Measurements from ENCODE around the gene TBX21.

Gene TBX21

DNA sequence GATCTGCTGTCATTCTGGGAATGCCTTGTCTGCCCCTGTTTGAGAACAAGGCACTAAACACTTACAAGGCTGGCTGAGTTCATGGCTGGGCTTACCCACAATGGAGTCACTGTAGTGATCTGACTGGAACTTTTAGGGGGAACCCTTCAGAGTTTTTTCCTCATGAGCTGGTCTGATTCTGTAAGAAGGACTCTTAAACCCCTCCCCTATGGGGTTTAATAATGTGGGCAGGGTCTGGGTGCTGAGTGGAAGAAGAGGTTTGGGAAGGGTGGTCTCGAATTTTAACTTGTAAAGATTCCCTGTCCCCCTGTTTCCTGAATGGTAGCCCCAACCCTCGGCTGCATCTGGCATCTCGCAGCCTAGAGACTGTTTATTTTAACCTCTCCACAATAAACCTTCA lies 58.0 kb downstream of the TBX21 start:
- Histone ChIP-seq H3K27ac (replicated peaks; ENCODE audit: low read length) (no peak overlapping the region), H3K18ac (ENCODE audit: low read length) (no peak overlapping the region), H2BK12ac (ENCODE audit: low read length) (no peak overlapping the region), H3K23ac (ENCODE audit: low read depth, low read length, poor library complexity) (no peak overlapping the region), H3K4me2 (ENCODE audit: insufficient read depth, low read length, poor library complexity, severe bottlenecking) (no peak overlapping the region), H3K4me3 (ENCODE audit: low read length in 2 of 2) (no peak overlapping the region), H2BK15ac (ENCODE audit: low read length) (no peak overlapping the region), H3K36me3 (replicated peaks in 1 of 2; ENCODE audit: control insufficient read depth in 2 of 2, insufficient read depth in 2 of 2, low read length in 2 of 2) (no peaks in the 10 kb centered on the region), H3K9ac (ENCODE audit: low read depth, low read length, poor library complexity) (no peak overlapping the region), H3K4ac (ENCODE audit: low read length) (no peak overlapping the region), H4K8ac (ENCODE audit: low read depth, low read length) (no peak overlapping the region), H3K27me3 (ENCODE audit: control insufficient read depth in 3 of 3, insufficient read depth in 3 of 3, low read depth in 1 of 3, low read length in 3 of 3) (peaks cover 4 to 73% (median 22%) of the 10 kb centered on the region in 3 experiments), H2AFZ (ENCODE audit: low read length) (no peak overlapping the region), H3K9me3 (replicated peaks in 1 of 2; ENCODE audit: control insufficient read depth in 2 of 2, insufficient read depth in 1 of 2, low read depth in 1 of 2, low read length in 2 of 2) (no peaks in the 10 kb centered on the region), H2BK5ac (ENCODE audit: low read length) (no peak overlapping the region), H3K4me1 (ENCODE audit: control insufficient read depth in 2 of 2, insufficient read depth in 1 of 2, low read depth in 1 of 2, low read length in 2 of 2) (peaks cover 0 to 3% of the 10 kb centered on the region in 2 donors), H3K14ac (ENCODE audit: low read length) (no peak overlapping the region), H2AK5ac (ENCODE audit: low read depth, low read length) (no peak overlapping the region), H2BK120ac (ENCODE audit: low read depth, low read length) (no peak overlapping the region), H3K79me1 (ENCODE audit: low read depth, low read length) (no peaks in the 10 kb centered on the region), H4K91ac (ENCODE audit: low read depth, low read length, poor library complexity) (no peak overlapping the region)
- no peak for DNase-seq (ENCODE audit: low spot score)
- no CpG with 5 or more reads among the region's 3 CpGs for WGBS, 2 donors (ENCODE audit: extremely low coverage in 2 of 2, insufficient read length in 2 of 2, insufficient replicate concordance in 1 of 2)

GRCh38 chr17:47792457-47792856 lies 59.4 kb downstream of the TBX21 start:
- H3K36me3 ChIP-seq (replicated peaks in 1 of 2; ENCODE audit: control insufficient read depth in 2 of 2, insufficient read depth in 2 of 2, low read length in 2 of 2) = no peaks in the 10 kb centered on the region
- H3K4me1 ChIP-seq (ENCODE audit: control insufficient read depth in 2 of 2, insufficient read depth in 1 of 2, low read depth in 1 of 2, low read length in 2 of 2) = peaks cover 0 to 3% of the 10 kb centered on the region in 2 donors
- H4K8ac ChIP-seq (ENCODE audit: low read depth, low read length) = no peak overlapping the region
- peaks cover 4 to 70% (median 22%) of the 10 kb centered on the region in 3 experiments for H3K27me3 ChIP-seq (ENCODE audit: control insufficient read depth in 3 of 3, insufficient read depth in 3 of 3, low read depth in 1 of 3, low read length in 3 of 3)
- no peak overlapping the region for H3K9ac ChIP-seq (ENCODE audit: low read depth, low read length, poor library complexity)
- no peaks in the 10 kb centered on the region for H3K79me1 ChIP-seq (ENCODE audit: low read depth, low read length)
- H3K9me3 ChIP-seq (replicated peaks in 1 of 2; ENCODE audit: control insufficient read depth in 2 of 2, insufficient read depth in 1 of 2, low read depth in 1 of 2, low read length in 2 of 2) = no peaks in the 10 kb centered on the region
- H3K4me2 ChIP-seq (ENCODE audit: insufficient read depth, low read length, poor library complexity, severe bottlenecking) = no peak overlapping the region
- no peak overlapping the region for H4K91ac ChIP-seq (ENCODE audit: low read depth, low read length, poor library complexity)
- no peak overlapping the region for H2BK120ac ChIP-seq (ENCODE audit: low read depth, low read length)
- no peak overlapping the region for H2BK12ac ChIP-seq (ENCODE audit: low read length)
- WGBS, 2 donors (ENCODE audit: extremely low coverage in 2 of 2, insufficient read length in 2 of 2, insufficient replicate concordance in 1 of 2) = no CpG with 5 or more reads among the region's 1 CpG
- no peak overlapping the region for H2BK15ac ChIP-seq (ENCODE audit: low read length)
- H3K4ac ChIP-seq (ENCODE audit: low read length) = no peak overlapping the region
- no peak overlapping the region for H2AFZ ChIP-seq (ENCODE audit: low read length)
- no peak overlapping the region for H2AK5ac ChIP-seq (ENCODE audit: low read depth, low read length)
- DNase-seq (ENCODE audit: low spot score) = no peak
- H3K23ac ChIP-seq (ENCODE audit: low read depth, low read length, poor library complexity) = no peak overlapping the region
- no peak overlapping the region for H3K14ac ChIP-seq (ENCODE audit: low read length)
- no peak overlapping the region for H3K18ac ChIP-seq (ENCODE audit: low read length)
- H3K4me3 ChIP-seq (ENCODE audit: low read length in 2 of 2) = no peak overlapping the region
- H3K27ac ChIP-seq (replicated peaks; ENCODE audit: low read length) = no peak overlapping the region
- H2BK5ac ChIP-seq (ENCODE audit: low read length) = no peak overlapping the region

DNA sequence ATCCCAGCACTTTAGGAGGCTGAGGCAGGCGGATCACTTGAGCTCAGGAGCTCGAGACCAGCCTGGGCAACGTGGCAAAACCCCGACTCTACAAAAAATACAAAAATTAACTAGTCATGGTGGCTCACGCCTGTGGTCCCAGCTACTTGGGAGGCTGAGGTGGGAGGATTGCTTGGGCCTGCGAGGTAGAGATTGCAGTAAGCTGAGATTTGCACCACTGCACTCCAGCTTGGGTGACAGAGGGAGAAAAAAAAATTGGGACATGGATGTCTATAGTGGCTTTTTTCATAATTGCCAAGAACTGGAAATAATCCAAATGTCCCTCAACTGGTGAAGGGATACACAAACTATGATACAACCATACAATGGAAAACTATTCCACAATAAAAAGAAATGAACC lies 59.9 kb downstream of the TBX21 start:
- WGBS, 2 donors (ENCODE audit: extremely low coverage in 2 of 2, insufficient read length in 2 of 2, insufficient replicate concordance in 1 of 2) = no CpG with 5 or more reads among the region's 6 CpGs

More for the DNA sequence above, 59.9 kb downstream of the TBX21 start:
- H3K4ac ChIP-seq (ENCODE audit: low read length) = no peak overlapping the region
- H2BK12ac ChIP-seq (ENCODE audit: low read length) = no peak overlapping the region
- H3K18ac ChIP-seq (ENCODE audit: low read length) = no peak overlapping the region
- H3K36me3 ChIP-seq (replicated peaks in 1 of 2; ENCODE audit: control insufficient read depth in 2 of 2, insufficient read depth in 2 of 2, low read length in 2 of 2) = no peaks in the 10 kb centered on the region
- no peaks in the 10 kb centered on the region for H3K9me3 ChIP-seq (replicated peaks in 1 of 2; ENCODE audit: control insufficient read depth in 2 of 2, insufficient read depth in 1 of 2, low read depth in 1 of 2, low read length in 2 of 2)
- no peak overlapping the region for H3K4me3 ChIP-seq (ENCODE audit: low read length in 2 of 2)
- H3K4me1 ChIP-seq (ENCODE audit: control insufficient read depth in 2 of 2, insufficient read depth in 1 of 2, low read depth in 1 of 2, low read length in 2 of 2) = peaks cover 0 to 3% of the 10 kb centered on the region in 2 donors
- no peak for DNase-seq (ENCODE audit: low spot score)
- no peak overlapping the region for H4K8ac ChIP-seq (ENCODE audit: low read depth, low read length)
- H2AK5ac ChIP-seq (ENCODE audit: low read depth, low read length) = no peak overlapping the region
- no peak overlapping the region for H2AFZ ChIP-seq (ENCODE audit: low read length)
- no peak overlapping the region for H3K23ac ChIP-seq (ENCODE audit: low read depth, low read length, poor library complexity)
- H3K27me3 ChIP-seq (ENCODE audit: control insufficient read depth in 3 of 3, insufficient read depth in 3 of 3, low read depth in 1 of 3, low read length in 3 of 3) = peaks cover 4 to 73% (median 22%) of the 10 kb centered on the region in 3 experiments
- H4K91ac ChIP-seq (ENCODE audit: low read depth, low read length, poor library complexity) = no peak overlapping the region
- H3K79me1 ChIP-seq (ENCODE audit: low read depth, low read length) = no peaks in the 10 kb centered on the region
- H3K14ac ChIP-seq (ENCODE audit: low read length) = no peak overlapping the region
- no peak overlapping the region for H3K4me2 ChIP-seq (ENCODE audit: insufficient read depth, low read length, poor library complexity, severe bottlenecking)
- H2BK15ac ChIP-seq (ENCODE audit: low read length) = no peak overlapping the region
- no peak overlapping the region for H2BK5ac ChIP-seq (ENCODE audit: low read length)
- no peak overlapping the region for H3K27ac ChIP-seq (replicated peaks; ENCODE audit: low read length)
- no peak overlapping the region for H3K9ac ChIP-seq (ENCODE audit: low read depth, low read length, poor library complexity)
- H2BK120ac ChIP-seq (ENCODE audit: low read depth, low read length) = no peak overlapping the region

All from neuronal stem cell (in vitro differentiated cells).